ENCODE measurements around the gene PEAK3. TPM values are rescaled to one million over a fixed set of nuclear protein-coding genes. Genes with fewer than 3 reads are reported as not detected.

The PEAK3 gene
- total and polyA plus RNA-seq, 8 donors, result 0.07 to 8.5 (median 0.16) TPM

- no peak for ATAC-seq
- H3K4me1 ChIP-seq, result peaks cover under 1 to 22% of the 10 kb centered on the region in 2 donors
- H3K27me3 ChIP-seq, result peaks cover 46 to 99% of the 10 kb centered on the region in 2 donors
- no peak for TF ChIP-seq CTCF (IDR thresholded peaks at IDR 0.05)
- H3K27ac ChIP-seq, result no peak overlapping the region
- H3K4me3 ChIP-seq, result no peak overlapping the region
- intact Hi-C loops (cut with DNase I), result no loop called here
- DNase-seq, result peak in 1 of 4 donors; percentile 71
- no peaks in the 10 kb centered on the region for H3K36me3 ChIP-seq
- H3K9me3 ChIP-seq, result no peaks in the 10 kb centered on the region
Measured at GRCh38 chr19:2307518-2308012, 25.6 kb upstream of the PEAK3 start.

GRCh38 chr19:2306971-2307370, 25.0 kb upstream of the PEAK3 start:
- no peak for DNase-seq
- Histone ChIP-seq H3K27ac (no peak overlapping the region), H3K9me3 (no peaks in the 10 kb centered on the region), H3K27me3 (peaks cover 47 to 99% of the 10 kb centered on the region in 2 donors), H3K36me3 (no peaks in the 10 kb centered on the region), H3K4me3 (no peak overlapping the region), H3K4me1 (peaks cover 4 to 28% of the 10 kb centered on the region in 2 donors)
- no peak for TF ChIP-seq CTCF (IDR thresholded peaks at IDR 0.05)
- ATAC-seq, result no peak
- intact Hi-C loops (cut with DNase I), result no loop called here

DNA sequence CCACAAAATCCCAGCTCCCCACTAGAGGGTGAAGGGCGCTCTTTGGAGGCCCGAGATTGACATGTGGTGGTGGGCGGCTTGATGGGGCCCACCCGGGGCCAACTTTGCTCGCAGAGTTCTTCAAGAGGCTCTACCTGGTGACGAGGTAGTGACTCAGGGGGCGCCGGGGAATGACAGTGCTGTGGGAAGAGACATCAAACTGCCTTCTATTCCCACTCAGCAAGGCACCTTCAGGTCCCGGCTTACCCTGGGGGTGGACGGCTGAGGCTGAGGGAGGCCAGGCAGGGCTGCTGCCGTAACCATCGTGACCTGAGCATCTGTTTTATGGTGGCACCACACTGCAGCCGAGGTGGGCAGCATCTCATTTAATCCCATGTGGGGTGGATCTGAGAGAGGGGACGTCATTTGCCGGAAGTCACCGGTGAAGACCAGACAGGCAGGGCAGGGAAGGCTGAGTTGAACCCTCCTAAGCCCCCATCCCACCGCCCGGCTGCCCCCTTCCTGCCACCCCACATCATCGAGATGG, 24.4 kb upstream of the PEAK3 start:
- DNase-seq (no peak), ATAC-seq (no peak)
- Histone ChIP-seq H3K36me3 (no peaks in the 10 kb centered on the region), H3K4me3 (no peak overlapping the region), H3K27me3 (peaks cover 45 to 99% of the 10 kb centered on the region in 2 donors), H3K27ac (no peak overlapping the region), H3K9me3 (no peaks in the 10 kb centered on the region), H3K4me1 (peaks cover 4 to 32% of the 10 kb centered on the region in 2 donors)
- intact Hi-C loops (cut with DNase I), result no loop called here
- no peak for TF ChIP-seq CTCF (IDR thresholded peaks at IDR 0.05)

- H3K9me3 ChIP-seq, result no peaks in the 10 kb centered on the region
- intact Hi-C loops (cut with DNase I), result no loop called here
- no peak overlapping the region for H3K4me3 ChIP-seq
- H3K4me1 ChIP-seq, result peaks cover 4 to 33% of the 10 kb centered on the region in 2 donors
- peaks cover 39 to 99% of the 10 kb centered on the region in 2 donors for H3K27me3 ChIP-seq
- H3K36me3 ChIP-seq, result no peaks in the 10 kb centered on the region
- H3K27ac ChIP-seq, result no peak overlapping the region
- ATAC-seq (no peak), DNase-seq (no peak)
- TF ChIP-seq CTCF (IDR thresholded peaks at IDR 0.05), result no peak
Measured at GRCh38 chr19:2305452-2306280, 23.7 kb upstream of the PEAK3 start.

GRCh38 chr19:2303211-2303798, 21.3 kb upstream of the PEAK3 start:
- no peak for ATAC-seq
- TF ChIP-seq CTCF (IDR thresholded peaks at IDR 0.05), result no peak
- no peak overlapping the region for H3K27ac ChIP-seq
- no peaks in the 10 kb centered on the region for H3K36me3 ChIP-seq
- DNase-seq, result no peak
- peaks cover 4 to 31% of the 10 kb centered on the region in 2 donors for H3K4me1 ChIP-seq
- H3K9me3 ChIP-seq, result no peaks in the 10 kb centered on the region
- peaks cover 27 to 86% of the 10 kb centered on the region in 2 donors for H3K27me3 ChIP-seq
- H3K4me3 ChIP-seq, result no peak overlapping the region
- intact Hi-C loops (cut with DNase I), result no loop called here

Data from left lung (tissue), 10 donors.